Body of pancreas (tissue), 4 donors: Measurements from ENCODE around the gene ERG.

ENCODE experiments used
- POLR2A ChIP-seq, 3 donors: fragments of 450-650 bp; IDR thresholded peaks; one replicate each; pipeline ENCODE4 v1.6.1; 2016; ENCODE audit warnings: antibody characterized with exemption in 3 of 3, mild to moderate bottlenecking in 2 of 3
- TF ChIP-seq, protein P1 (sequence below), 7 experiments: fragments of 450-650 bp in 4 of 7; fragments of 200-600 bp in 3 of 7; sonication (generic) in 3 of 7; IDR thresholded peaks; one replicate each; pipeline ENCODE4 v1.5.1; 2016 to 2019; ENCODE audit warnings: antibody characterized with exemption in 7 of 7

DNA sequence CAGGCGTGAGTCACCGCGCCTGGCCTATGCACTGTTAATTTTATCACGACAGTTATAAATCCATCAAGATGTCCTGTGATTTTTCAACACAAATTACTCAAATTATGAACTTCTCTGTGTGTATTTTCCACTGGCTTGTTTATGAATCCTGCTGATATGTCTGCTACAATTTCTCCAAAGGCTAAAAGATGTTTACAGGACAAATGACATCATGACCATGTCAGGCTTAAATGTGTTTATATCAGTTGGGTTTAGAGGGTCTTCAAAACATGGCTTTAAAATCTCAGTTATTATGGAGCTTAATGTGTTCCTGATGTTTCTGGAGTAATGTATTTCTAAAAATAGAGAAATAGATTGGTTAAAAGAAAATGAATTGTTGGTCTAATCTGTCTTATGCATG lies 44.0 kb upstream of the ERG start:
- TF ChIP-seq, protein P1, sequence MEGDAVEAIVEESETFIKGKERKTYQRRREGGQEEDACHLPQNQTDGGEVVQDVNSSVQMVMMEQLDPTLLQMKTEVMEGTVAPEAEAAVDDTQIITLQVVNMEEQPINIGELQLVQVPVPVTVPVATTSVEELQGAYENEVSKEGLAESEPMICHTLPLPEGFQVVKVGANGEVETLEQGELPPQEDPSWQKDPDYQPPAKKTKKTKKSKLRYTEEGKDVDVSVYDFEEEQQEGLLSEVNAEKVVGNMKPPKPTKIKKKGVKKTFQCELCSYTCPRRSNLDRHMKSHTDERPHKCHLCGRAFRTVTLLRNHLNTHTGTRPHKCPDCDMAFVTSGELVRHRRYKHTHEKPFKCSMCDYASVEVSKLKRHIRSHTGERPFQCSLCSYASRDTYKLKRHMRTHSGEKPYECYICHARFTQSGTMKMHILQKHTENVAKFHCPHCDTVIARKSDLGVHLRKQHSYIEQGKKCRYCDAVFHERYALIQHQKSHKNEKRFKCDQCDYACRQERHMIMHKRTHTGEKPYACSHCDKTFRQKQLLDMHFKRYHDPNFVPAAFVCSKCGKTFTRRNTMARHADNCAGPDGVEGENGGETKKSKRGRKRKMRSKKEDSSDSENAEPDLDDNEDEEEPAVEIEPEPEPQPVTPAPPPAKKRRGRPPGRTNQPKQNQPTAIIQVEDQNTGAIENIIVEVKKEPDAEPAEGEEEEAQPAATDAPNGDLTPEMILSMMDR (IDR thresholded peaks at IDR 0.05), result no peak
- no peak for TF ChIP-seq POLR2A (IDR thresholded peaks at IDR 0.05)
